DMS153 treated with DMSO at 0.1 percent for 48 hours (cell line): Measurements from ENCODE around the gene OR10W1.
A peak's percentile ranks its signal among the peaks of the same experiment; 100 is the strongest.

Experiments
- DNase-seq: peaks from one replicate; lab custom pipeline; 2025; ENCODE audit not compliant: unreplicated experiment; lab: John Stamatoyannopoulos, UW

The OR10W1 gene

GRCh38 chr11:58268142-58268541, at the start of gene OR10W1:
Gene OR10W1, minus strand, starts transcription at chr11:58268260. Its CDS starts 402 bp downstream, at chr11:58267858.
- no peak for DNase-seq

DNA sequence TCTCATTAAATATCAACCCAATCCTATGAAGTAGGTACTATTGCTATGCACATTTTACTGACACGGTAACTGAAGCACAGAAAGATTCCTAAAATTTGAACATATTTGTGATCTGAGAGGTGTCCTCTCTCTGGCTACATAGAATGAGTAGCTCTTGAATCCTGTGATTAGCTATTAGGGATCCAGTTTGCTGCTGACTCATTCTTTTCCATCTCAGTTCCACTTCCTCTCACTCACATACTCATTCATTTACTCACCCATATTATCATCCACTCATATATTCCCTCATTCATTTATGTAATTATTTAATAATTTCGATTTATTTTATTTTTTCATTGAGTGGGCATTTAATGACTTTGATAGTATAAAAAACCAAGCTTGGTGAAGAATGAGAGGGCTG, 48.1 kb upstream of the OR10W1 start:
- no peak for DNase-seq

- DNase-seq, result no peak
Observed at GRCh38 chr11:58301576-58301975, 33.5 kb upstream of the OR10W1 start.

GRCh38 chr11:58292017-58292416, 24.0 kb upstream of the OR10W1 start:
- no peak for DNase-seq

DNA sequence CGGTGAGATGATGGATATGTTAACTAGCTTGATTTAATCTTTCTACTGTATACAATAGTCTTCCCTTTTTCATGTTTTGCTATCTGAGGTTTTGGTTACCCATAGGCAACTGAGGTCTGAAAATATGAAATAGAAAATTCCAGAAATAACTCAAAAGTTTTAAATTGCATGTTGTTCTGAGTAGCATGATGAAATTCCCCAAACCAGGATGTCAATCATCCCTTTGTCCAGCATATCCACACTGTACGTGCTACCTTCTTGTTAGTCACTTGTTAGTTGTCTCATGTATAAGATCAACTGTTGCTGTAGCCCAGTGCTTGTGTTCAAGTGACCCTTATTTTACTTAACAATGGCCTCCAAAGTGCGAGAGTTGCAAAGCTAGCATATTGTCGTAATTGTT, 21.2 kb upstream of the OR10W1 start:
- DNase-seq, result no peak

DNA sequence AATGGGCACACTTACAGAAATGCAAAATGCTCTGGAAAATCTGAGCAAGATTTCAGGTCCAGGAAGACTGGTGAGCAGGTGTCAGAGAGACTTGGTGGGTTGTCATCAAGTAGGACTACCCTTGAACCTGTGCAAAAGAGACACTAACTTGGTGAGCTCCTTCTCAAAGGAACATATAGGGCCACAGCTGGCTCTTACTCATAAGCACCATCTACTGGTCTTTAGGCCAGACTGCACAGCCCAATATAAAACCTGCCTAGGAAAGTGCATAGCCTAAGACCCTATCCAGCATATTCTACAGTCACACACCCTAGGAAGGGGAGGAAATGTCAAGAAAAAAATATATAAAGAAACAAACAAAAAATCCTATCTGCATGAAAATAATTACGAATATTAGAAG, 18.2 kb upstream of the OR10W1 start:
- DNase-seq, result peak; percentile 31

- DNase-seq, result no peak
Observed at GRCh38 chr11:58285483-58286040, 17.5 kb upstream of the OR10W1 start.

DNA sequence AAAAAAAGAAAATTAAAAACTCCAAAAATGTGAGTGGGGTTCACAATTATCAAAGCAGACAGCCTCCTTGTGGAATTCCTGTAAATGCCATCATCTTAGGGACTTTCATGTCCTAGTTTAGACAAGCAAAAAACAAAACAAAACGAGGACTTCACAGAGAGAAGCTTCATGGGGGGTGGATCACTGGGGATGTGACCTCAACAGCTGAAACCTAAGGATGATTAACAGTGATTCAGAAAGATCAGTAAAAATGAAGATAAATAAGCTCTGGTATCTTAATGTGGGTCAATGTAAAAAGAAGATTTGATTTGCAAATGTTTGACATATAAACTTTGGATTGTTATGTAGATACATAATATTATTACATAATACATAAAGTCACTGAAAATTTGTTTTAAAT, 8.1 kb upstream of the OR10W1 start:
- no peak for DNase-seq

DNA sequence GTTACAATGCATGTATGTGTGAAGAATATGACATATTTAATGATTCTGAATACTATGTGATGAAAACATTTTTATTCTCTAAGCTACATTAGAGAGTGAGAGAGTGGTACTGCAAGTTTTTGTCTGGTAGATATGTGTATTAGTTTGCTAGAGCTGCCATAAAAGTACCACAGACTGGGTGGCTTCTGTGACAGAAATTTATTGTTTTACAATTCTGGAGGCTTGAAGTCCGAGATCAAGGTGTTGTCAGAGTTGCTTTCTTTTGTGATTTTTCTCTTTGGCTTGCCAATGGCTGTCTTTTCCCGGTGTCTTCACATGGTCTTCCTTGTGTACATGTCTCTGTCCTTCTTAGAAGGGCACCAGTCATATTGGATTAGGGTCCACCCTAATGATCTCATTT, 6.9 kb upstream of the OR10W1 start:
- DNase-seq, result no peak

DNA sequence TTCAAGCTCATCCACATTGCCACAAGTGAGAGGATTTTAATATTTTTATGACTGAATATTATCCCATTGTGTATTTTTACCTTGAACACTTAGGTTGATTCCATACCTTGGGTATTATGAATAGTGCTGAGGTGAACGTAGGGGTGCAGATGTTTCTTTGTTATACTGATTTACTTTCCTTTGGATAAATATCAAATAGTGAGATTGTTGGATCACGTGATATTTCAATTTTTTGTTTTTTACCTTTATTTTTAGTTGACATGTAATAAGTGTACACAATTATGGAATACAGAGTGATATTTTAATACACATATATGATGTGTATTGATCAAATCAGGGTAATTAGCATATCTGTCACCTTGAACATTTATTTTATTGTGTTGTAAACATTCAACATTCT, 8.1 kb downstream of the OR10W1 start:
- DNase-seq, result no peak

DNA sequence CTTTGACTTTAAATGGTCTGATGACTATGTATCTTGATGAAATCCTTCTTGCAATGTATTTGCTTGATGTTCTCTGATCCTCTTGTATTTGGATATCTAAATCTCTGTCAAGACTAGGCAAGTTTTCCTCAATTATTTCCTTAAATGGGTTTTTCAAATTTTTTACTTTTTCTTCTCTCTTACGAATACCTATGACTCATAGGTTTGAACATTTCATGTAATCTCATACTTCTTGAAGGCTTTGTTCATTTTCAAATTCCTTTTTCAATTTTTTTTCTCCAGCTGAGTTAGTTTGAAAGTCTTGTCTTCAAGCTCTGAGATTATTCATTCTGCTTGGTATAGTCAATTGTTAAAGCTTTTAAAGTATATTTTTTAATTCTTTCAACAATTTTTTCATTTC, 13.1 kb downstream of the OR10W1 start:
- no peak for DNase-seq

DNA sequence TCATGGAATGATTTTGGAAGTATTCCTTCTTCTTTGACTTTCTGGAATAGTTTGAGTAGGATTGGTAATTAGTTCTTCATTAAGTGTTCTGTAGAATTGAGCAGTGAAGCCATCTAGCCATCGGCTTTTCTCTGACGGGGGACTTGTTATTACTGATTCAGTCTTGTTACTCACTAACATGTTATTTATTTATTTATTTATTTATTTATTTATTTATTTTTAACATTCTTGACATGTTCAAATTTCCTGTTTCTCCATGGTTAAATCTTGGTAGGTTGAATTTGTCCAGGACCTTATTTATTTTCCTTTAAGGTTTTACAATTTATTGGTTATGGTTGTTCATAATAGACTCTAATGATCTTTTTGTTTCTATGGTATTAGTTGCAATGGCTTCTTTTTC, 24.1 kb downstream of the OR10W1 start:
- DNase-seq, result no peak

- DNase-seq, result no peak
Observed at GRCh38 chr11:58227956-58228615, 40.0 kb downstream of the OR10W1 start.

- no peak for DNase-seq
Observed at GRCh38 chr11:58222721-58223120, 45.3 kb downstream of the OR10W1 start.
